A172 (cell line): ENCODE measurements around the gene BIRC5. TPM values are rescaled to one million over a fixed set of nuclear protein-coding genes. Genes with fewer than 3 reads are reported as not detected.

ENCODE experiments used
- DNase-seq: peaks from one replicate; pipeline ENCODE4 v3.0.0-alpha.2; 2015; ENCODE audit warnings: low spot score
- total RNA-seq: library from RNA; depleted of rRNA; stranded (reverse); fragments of >200 nt; shearing (Covaris generic); gene quantifications from 2 replicates; pipeline ENCODE4 v1.2.3, GENCODE V29; 2014; rRNA removed

Gene BIRC5
- total RNA-seq, 1 experiment from 2014 or later, result 174 TPM

GRCh38 chr17:78272914-78273258 is 58.8 kb downstream of the BIRC5 start:
- DNase-seq, result no peak

GRCh38 chr17:78273813-78274212 is 59.8 kb downstream of the BIRC5 start:
- DNase-seq, result no peak

Other genes with a start within 250 kb of the BIRC5 start
- 15.9 and 34.5 TPM in 2 replicates for gene TMC6, start 85.5 kb upstream of the BIRC5 start, total RNA-seq
- gene TMC8, start 83.5 kb upstream of the BIRC5 start, total RNA-seq, result 0.02 and 0.05 TPM in 2 replicates
- not detected in 2 replicates for gene C17orf99, start 67.9 kb upstream of the BIRC5 start, total RNA-seq
- gene SYNGR2, start 45.7 kb upstream of the BIRC5 start, total RNA-seq, result 60.3 and 70.8 TPM in 2 replicates
- gene TK1, start 27.2 kb upstream of the BIRC5 start, total RNA-seq, result 152 and 239 TPM in 2 replicates
- 15.6 and 18.4 TPM in 2 replicates for gene AFMID, start 26.9 kb upstream of the BIRC5 start, total RNA-seq
- not detected in 2 replicates for gene TMEM235, start 17.4 kb downstream of the BIRC5 start, total RNA-seq
- 51.0 and 60.2 TPM in 2 replicates for gene SOCS3, start 145.8 kb downstream of the BIRC5 start, total RNA-seq
- 25.6 and 40.1 TPM in 2 replicates for gene PGS1, start 164.4 kb downstream of the BIRC5 start, total RNA-seq